H1 (cell line): ENCODE data around the gene NPAT. TPM values are rescaled to one million over a fixed set of nuclear protein-coding genes. Genes with fewer than 3 reads are reported as not detected.

Experiments
- CTCF ChIA-PET: fragments of 300-600 bp; sonication (Branson Sonifier 250); formaldehyde crosslinking; loops from one replicate; lab custom pipeline; 2021; ENCODE audit not compliant: partially characterized antibody; lab: Charles Lee
- POLR2A ChIA-PET: fragments of 300-600 bp; sonication (Branson Sonifier 250); formaldehyde crosslinking; loops from one replicate; lab custom pipeline; 2021; ENCODE audit warnings: inconsistent platforms; ENCODE audit not compliant: partially characterized antibody; lab: Charles Lee
- DNase-seq, 2 experiments: peaks; one replicate each; pipeline versions ENCODE4 v3.0.0 to v3.0.0-alpha.2; 2010 to 2022; ENCODE audit warnings: low spot score in 2 of 2, low read depth in 1 of 2, mixed read lengths in 1 of 2
- FAIRE-seq: peaks from 2 replicates; lab custom pipeline; 2011; peaks lifted over from hg19 to GRCh38; lab: Jason Lieb, UNC
- H2AFZ ChIP-seq: 2 replicates; pipeline ENCODE4 v1.8.1; 2012; ENCODE audit warnings: low read length, inconsistent platforms
- H2AK5ac ChIP-seq: 2 replicates; pipeline ENCODE4 v1.6.1; 2013; ENCODE audit warnings: low read depth, low read length
- H2BK120ac ChIP-seq: replicated peaks from 2 replicates; pipeline ENCODE3; 2013; ENCODE audit warnings: low read depth, low read length, inconsistent platforms
- H2BK12ac ChIP-seq: 2 replicates; pipeline ENCODE4 v1.6.1; 2013; ENCODE audit warnings: low read depth, low read length
- H2BK15ac ChIP-seq: 2 replicates; pipeline ENCODE4 v1.6.1; 2013; ENCODE audit warnings: low read length
- H2BK20ac ChIP-seq: 2 replicates; pipeline ENCODE4 v1.6.1; 2013; ENCODE audit warnings: low read length
- H2BK5ac ChIP-seq: 2 replicates; pipeline ENCODE4 v1.6.1; 2013; ENCODE audit warnings: low read depth, low read length
- H3K14ac ChIP-seq: 2 replicates; pipeline ENCODE4 v1.6.1; 2013; ENCODE audit warnings: inconsistent platforms; ENCODE audit not compliant: insufficient read length
- H3K18ac ChIP-seq: 2 replicates; pipeline ENCODE4 v1.6.1; 2013; ENCODE audit warnings: low read length; ENCODE audit errors: extremely low read depth
- H3K23ac ChIP-seq: 2 replicates; pipeline ENCODE4 v1.6.1; 2013; ENCODE audit warnings: inconsistent platforms; ENCODE audit not compliant: insufficient read length
- H3K23me2 ChIP-seq: 2 replicates; pipeline ENCODE4 v1.6.1; 2013; ENCODE audit warnings: low read depth, low read length
- H3K27ac ChIP-seq: 2 replicates; pipeline ENCODE4 v1.6.1; 2011; ENCODE audit warnings: low read depth, low read length, inconsistent platforms
- H3K27me3 ChIP-seq, 4 experiments: replicated peaks in 1 of 4; 1 replicate in 1 of 4; 2 replicates in 3 of 4; pipeline versions ENCODE4 v1.6.1 to v1.8.1; 2011 to 2013; ENCODE audit warnings: low read length in 3 of 4, mild to moderate bottlenecking in 3 of 4, inconsistent platforms in 2 of 4, mixed read lengths in 2 of 4, moderate library complexity in 1 of 4; ENCODE audit not compliant: control insufficient read depth in 3 of 4, insufficient read depth in 3 of 4; ENCODE audit errors: extremely low read depth in 1 of 4
- H3K36me3 ChIP-seq, 4 experiments: 2 replicates each; pipeline versions ENCODE4 v1.6.1 to v1.8.1; 2011 to 2013; ENCODE audit warnings: mild to moderate bottlenecking in 4 of 4, low read length in 3 of 4, moderate library complexity in 2 of 4, control low read depth in 1 of 4, inconsistent platforms in 1 of 4; ENCODE audit not compliant: insufficient read depth in 4 of 4, control insufficient read depth in 2 of 4
- H3K4ac ChIP-seq: replicated peaks from 2 replicates; pipeline ENCODE3; 2013; ENCODE audit warnings: low read length, low read depth, mixed read lengths, inconsistent platforms; ENCODE audit not compliant: insufficient read length
- H3K4me1 ChIP-seq, 4 experiments: replicated peaks in 1 of 4; 1 replicate in 1 of 4; 2 replicates in 3 of 4; pipeline versions ENCODE4 v1.6.1 to v1.8.1; 2011 to 2013; ENCODE audit warnings: low read length in 3 of 4, inconsistent platforms in 2 of 4, mixed read lengths in 1 of 4; ENCODE audit not compliant: insufficient read depth in 4 of 4, control insufficient read depth in 3 of 4
- H3K4me2 ChIP-seq, 2 experiments: 2 replicates each; pipeline versions ENCODE4 v1.6.1 to v1.8.1; 2011 to 2013; ENCODE audit warnings: low read depth in 2 of 2, low read length in 2 of 2, control low read depth in 1 of 2, inconsistent platforms in 1 of 2, mild to moderate bottlenecking in 1 of 2; ENCODE audit not compliant: insufficient read depth in 1 of 2
- H3K4me3 ChIP-seq, 4 experiments: fragments of 200-600, 300-600 bp in 1 of 4; sonication (generic), shearing (Covaris generic), sonication (Bioruptor Twin) in 1 of 4; 2 replicates each; pipeline versions ENCODE4 v1.5.1 to v1.8.1; 2011 to 2016; ENCODE audit warnings: low read length in 4 of 4, low read depth in 3 of 4, control low read depth in 2 of 4, inconsistent platforms in 2 of 4, mild to moderate bottlenecking in 2 of 4, mixed read lengths in 1 of 4, moderate library complexity in 1 of 4; ENCODE audit not compliant: insufficient read depth in 2 of 4; ENCODE audit errors: extremely low read depth in 1 of 4
- H3K56ac ChIP-seq: replicated peaks from 2 replicates; pipeline ENCODE3; 2013; ENCODE audit warnings: low read depth, mild to moderate bottlenecking, mixed read lengths, low read length, inconsistent platforms; ENCODE audit not compliant: insufficient read length
- H3K79me1 ChIP-seq: 2 replicates; pipeline ENCODE4 v1.6.1; 2013; ENCODE audit warnings: low read depth, low read length, control low read depth
- H3K79me2 ChIP-seq, 2 experiments: 2 replicates each; pipeline versions ENCODE4 v1.6.1 to v1.8.1; 2012 to 2013; ENCODE audit warnings: low read length in 2 of 2, mild to moderate bottlenecking in 2 of 2, inconsistent platforms in 1 of 2; ENCODE audit not compliant: insufficient read depth in 2 of 2, control insufficient read depth in 1 of 2
- H3K9ac ChIP-seq, 4 experiments: replicated peaks in 1 of 4; 1 replicate in 1 of 4; 2 replicates in 3 of 4; pipeline versions ENCODE4 v1.6.1 to v1.8.1; 2011 to 2013; ENCODE audit warnings: low read depth in 3 of 4, low read length in 3 of 4, control low read depth in 2 of 4, mild to moderate bottlenecking in 2 of 4, moderate library complexity in 2 of 4, inconsistent platforms in 1 of 4; ENCODE audit errors: extremely low read depth in 1 of 4
- H3K9me3 ChIP-seq, 2 experiments: 2 replicates each; pipeline versions ENCODE4 v1.6.1 to v1.8.1; 2012 to 2013; ENCODE audit warnings: mild to moderate bottlenecking in 2 of 2, moderate library complexity in 2 of 2, control low read depth in 1 of 2, inconsistent platforms in 1 of 2, low read depth in 1 of 2, low read length in 1 of 2, mixed read lengths in 1 of 2; ENCODE audit not compliant: insufficient read depth in 2 of 2
- H4K20me1 ChIP-seq, 2 experiments: replicated peaks in 1 of 2; 2 replicates each; pipeline versions ENCODE3 to v1.8.1; 2011 to 2013; ENCODE audit warnings: inconsistent platforms in 2 of 2, low read length in 2 of 2, mild to moderate bottlenecking in 1 of 2; ENCODE audit not compliant: insufficient read depth in 2 of 2, control insufficient read depth in 1 of 2
- H4K5ac ChIP-seq: 2 replicates; pipeline ENCODE4 v1.6.1; 2013; ENCODE audit warnings: low read length, low read depth, mixed read lengths, inconsistent platforms; ENCODE audit not compliant: insufficient read length
- H4K8ac ChIP-seq: 2 replicates; pipeline ENCODE4 v1.8.0; 2013; ENCODE audit warnings: mild to moderate bottlenecking, moderate library complexity, low read length, inconsistent platforms; ENCODE audit not compliant: insufficient read depth; ENCODE audit errors: extremely low read depth
- H4K91ac ChIP-seq: replicated peaks from 2 replicates; pipeline ENCODE3; 2013; ENCODE audit warnings: low read length, mixed read lengths, inconsistent platforms; ENCODE audit not compliant: insufficient read length
- EP300 ChIP-seq, 2 experiments: IDR thresholded peaks; 1 replicate in 1 of 2; 2 replicates in 1 of 2; pipeline ENCODE4 v1.6.1; 2011 to 2012; ENCODE audit warnings: low read depth in 2 of 2, low read length in 2 of 2, mild to moderate bottlenecking in 2 of 2, borderline replicate concordance in 1 of 2, inconsistent platforms in 1 of 2, moderate library complexity in 1 of 2
- KDM1A ChIP-seq: fragments of 200-600, 300-600 bp; sonication (generic); IDR thresholded peaks from 2 replicates; pipeline ENCODE4 v1.7.1; 2016; ENCODE audit warnings: mild to moderate bottlenecking, low read length, borderline replicate concordance
- KDM4A ChIP-seq: IDR thresholded peaks from one replicate; pipeline ENCODE4 v1.7.1; 2012; ENCODE audit warnings: low read depth, mild to moderate bottlenecking, moderate library complexity, low read length, inconsistent platforms; ENCODE audit not compliant: severe bottlenecking
- RNF2 ChIP-seq: fragments of 200-900, 300-1000 bp; sonication (generic); IDR thresholded peaks from 2 replicates; pipeline ENCODE4 v1.7.1; 2016; ENCODE audit warnings: borderline replicate concordance, low read depth, mild to moderate bottlenecking, antibody characterized with exemption, low read length; ENCODE audit not compliant: poor library complexity, severe bottlenecking; ENCODE audit errors: missing control alignments
- TCF12 ChIP-seq: IDR thresholded peaks from 2 replicates; pipeline ENCODE4 v1.6.1; 2011; ENCODE audit warnings: low read depth, mild to moderate bottlenecking, low read length
- USF2 ChIP-seq: IDR thresholded peaks from 2 replicates; pipeline ENCODE4 v1.6.1; 2011; ENCODE audit warnings: low read length, improper control_type of control experiment
- WGBS, 2 experiments: shearing (Covaris generic) in 1 of 2; methylation state at CpG; one replicate each; pipeline versions ENCODE4 v1.1.6 to v1.1.7; 2013 to 2015; ENCODE audit warnings: low lambda C conversion rate in 2 of 2, mixed read lengths in 2 of 2, inconsistent platforms in 1 of 2, low coverage in 1 of 2, missing lambda C conversion rate in 1 of 2; ENCODE audit not compliant: insufficient replicate concordance in 2 of 2, insufficient coverage in 1 of 2, insufficient read length in 1 of 2; ENCODE audit errors: extremely low coverage in 1 of 2, missing lambda C conversion rate in 1 of 2; 5-methylcytosine and 5-hydroxymethylcytosine counted together
- polyA plus RNA-seq, 7 experiments: library from polyadenylated mRNA; depleted of rRNA in 3 of 7; stranded (reverse) in 5 of 7; unstranded in 2 of 7; fragments of >200 nt in 5 of 7; fragments of 200-250 nt in 2 of 7; gene quantifications; 1 replicate in 5 of 7; 2 replicates in 1 of 7; 4 replicates in 1 of 7; pipeline versions ENCODE4 v1.2.1 to v1.2.3, GENCODE V29; 2011 to 2013; ENCODE audit warnings: missing spikeins in 2 of 7, mixed read lengths in 2 of 7
- total RNA-seq: library from RNA; stranded (reverse); fragmentation: NEBNext Ultra II Directional; extraction: Animal tissue kit (Norgen Biotek cat#: 25700); gene quantifications from 2 replicates; pipeline ENCODE4 v1.2.1, GENCODE V29; 2021

Gene NPAT
- total and polyA plus RNA-seq, 2 of the 8 experiments (the other 6 are each of a cell fraction or from before 2014, with no cell fraction given), result 4.6 to 23.4 TPM

GRCh38 chr11:108233277-108233945 lies 11.0 kb upstream of the NPAT start:
- no peak overlapping the region for H3K4me2 ChIP-seq
- no peak overlapping the region for H2BK20ac ChIP-seq
- H3K23me2 ChIP-seq, result no peaks in the 10 kb centered on the region
- DNase-seq (no peak), FAIRE-seq (no peak)
- H3K23ac ChIP-seq, result no peak overlapping the region
- ChIA-PET POLR2A (no interaction called here), CTCF (interaction anchor here (0.6 to 1.3 kb wide), 5 partner anchors 10 to 408 kb away, joined by 3 to 4 read pairs (median 3); partner anchors contain the start of genes ATM and NPAT)
- 92% methylated on average over 2 of the region's 2 CpGs; no CpG with 5 or more reads in 1 of the 2 experiments for WGBS, 2 experiments
- no peak overlapping the region for H3K4ac ChIP-seq
- no peaks in the 10 kb centered on the region for H3K27me3 ChIP-seq
- no peak overlapping the region for H4K91ac ChIP-seq
- no peak overlapping the region for H2AFZ ChIP-seq
- no peak overlapping the region for H3K9ac ChIP-seq
- no peak overlapping the region for H3K18ac ChIP-seq
- no peak overlapping the region for H4K5ac ChIP-seq
- no peak overlapping the region for H3K4me3 ChIP-seq
- H3K79me1 ChIP-seq, result no peaks in the 10 kb centered on the region
- no peak overlapping the region for H2BK120ac ChIP-seq
- H3K14ac ChIP-seq, result no peak overlapping the region
- no peak overlapping the region for H2AK5ac ChIP-seq
- H3K27ac ChIP-seq, result no peak overlapping the region
- H3K9me3 ChIP-seq, result no peaks in the 10 kb centered on the region
- no peaks in the 10 kb centered on the region for H3K79me2 ChIP-seq
- H3K36me3 ChIP-seq, result peaks cover 6 to 56% (median 27%) of the 10 kb centered on the region in 4 experiments; a peak in 7 of 8 replicates
- H3K56ac ChIP-seq, result no peak overlapping the region
- H2BK15ac ChIP-seq, result no peak overlapping the region
- H2BK12ac ChIP-seq, result no peak overlapping the region
- no peak overlapping the region for H2BK5ac ChIP-seq
- H4K20me1 ChIP-seq, result peaks cover 0 to 2% of the 10 kb centered on the region in 2 experiments
- no peaks in the 10 kb centered on the region for H3K4me1 ChIP-seq
- no peak overlapping the region for H4K8ac ChIP-seq
- no peak for TF ChIP-seq KDM4A
- TF ChIP-seq USF2, result no peak
- TF ChIP-seq RNF2, result no peak
- no peak for TF ChIP-seq TCF12
- no peak for TF ChIP-seq KDM1A
- no peak for TF ChIP-seq EP300 (IDR thresholded peaks at IDR 0.05; ENCODE audit: borderline replicate concordance in 1 of 2, low read depth in 2 of 2, low read length in 2 of 2)
